Stomach smooth muscle (tissue), 2 donors: ENCODE data around the gene TGFBR3.

Experiments
- H3K27ac ChIP-seq: one replicate; pipeline ENCODE4 v1.7.0; 2013; ENCODE audit warnings: mild to moderate bottlenecking, low read length, inconsistent platforms
- H3K27me3 ChIP-seq, 2 donors: one replicate each; pipeline ENCODE4 v1.7.0; 2013; ENCODE audit warnings: low read length in 2 of 2; ENCODE audit not compliant: insufficient read depth in 2 of 2, control insufficient read depth in 1 of 2
- H3K36me3 ChIP-seq, 2 donors: one replicate each; pipeline ENCODE4 v1.7.0; 2013; ENCODE audit warnings: low read length in 2 of 2; ENCODE audit not compliant: control insufficient read depth in 2 of 2, insufficient read depth in 2 of 2
- H3K4me1 ChIP-seq: one replicate; pipeline ENCODE4 v1.7.0; 2013; ENCODE audit warnings: low read length; ENCODE audit not compliant: control insufficient read depth, insufficient read depth
- H3K4me3 ChIP-seq, 2 donors: one replicate each; pipeline ENCODE4 v1.7.0; 2013; ENCODE audit warnings: low read length in 2 of 2
- H3K9ac ChIP-seq, 2 donors: one replicate each; pipeline ENCODE4 v1.7.0; 2013; ENCODE audit warnings: low read length in 2 of 2, mild to moderate bottlenecking in 1 of 2
- H3K9me3 ChIP-seq, 2 donors: one replicate each; pipeline ENCODE4 v1.7.0; 2013; ENCODE audit warnings: low read length in 2 of 2; ENCODE audit not compliant: control insufficient read depth in 2 of 2
- donor health status: healthy.
- donor health status: Pancreatic carcinoma.

Gene TGFBR3

DNA sequence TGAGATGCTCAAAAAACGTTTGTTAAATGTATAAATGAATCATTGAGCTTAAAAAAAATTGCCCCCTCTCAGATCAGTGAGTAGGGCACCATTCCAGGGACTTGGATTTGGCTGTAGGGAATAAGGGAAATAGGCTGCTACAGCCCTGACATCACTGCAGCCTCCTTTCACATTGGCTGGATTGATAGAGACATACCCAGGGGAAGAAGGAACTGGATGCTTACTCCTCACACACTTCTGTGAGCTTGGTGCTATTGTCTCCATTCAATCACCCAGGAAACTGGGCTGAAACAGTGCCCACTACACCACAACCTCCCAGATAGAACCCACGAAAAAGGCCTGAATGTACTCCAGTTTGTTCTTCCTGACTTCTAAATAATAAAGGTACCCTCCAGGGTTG lies 87.2 kb downstream of the TGFBR3 start:
- no peaks in the 10 kb centered on the region for H3K9me3 ChIP-seq
- H3K27ac ChIP-seq = peak overlapping the region; percentile 46
- H3K9ac ChIP-seq = no peak overlapping the region

DNA sequence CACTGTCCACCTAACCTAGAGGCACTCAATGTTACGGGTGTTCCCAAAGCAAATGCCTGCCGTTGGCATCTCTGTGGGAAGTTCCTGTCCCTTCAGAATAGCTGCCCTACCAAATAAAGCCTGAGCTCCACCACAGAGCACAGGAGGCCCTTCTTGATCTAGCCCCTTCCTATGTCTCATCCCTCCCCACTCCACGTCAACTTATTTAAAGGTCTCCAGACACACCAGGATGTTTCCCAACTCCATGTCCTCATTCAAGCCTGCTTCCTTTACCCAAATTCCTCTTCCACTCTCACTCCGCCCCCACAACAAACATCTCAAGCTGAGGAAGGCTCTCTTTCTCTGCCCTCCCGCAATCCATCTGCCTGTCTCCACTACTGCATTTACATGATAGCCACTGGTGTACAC lies 87.7 kb downstream of the TGFBR3 start:
- H3K27me3 ChIP-seq = no peaks in the 10 kb centered on the region
- no peak overlapping the region for H3K9ac ChIP-seq
- H3K27ac ChIP-seq = no peak overlapping the region
- peaks cover 36% of the 10 kb centered on the region for H3K4me1 ChIP-seq
- H3K36me3 ChIP-seq = no peaks in the 10 kb centered on the region
- H3K9me3 ChIP-seq = no peaks in the 10 kb centered on the region
- H3K4me3 ChIP-seq = no peak overlapping the region

More for the DNA sequence above, 87.2 kb downstream of the TGFBR3 start:
- H3K4me1 ChIP-seq = peaks cover 41% of the 10 kb centered on the region
- no peaks in the 10 kb centered on the region for H3K36me3 ChIP-seq
- no peak overlapping the region for H3K4me3 ChIP-seq
- no peaks in the 10 kb centered on the region for H3K27me3 ChIP-seq

DNA sequence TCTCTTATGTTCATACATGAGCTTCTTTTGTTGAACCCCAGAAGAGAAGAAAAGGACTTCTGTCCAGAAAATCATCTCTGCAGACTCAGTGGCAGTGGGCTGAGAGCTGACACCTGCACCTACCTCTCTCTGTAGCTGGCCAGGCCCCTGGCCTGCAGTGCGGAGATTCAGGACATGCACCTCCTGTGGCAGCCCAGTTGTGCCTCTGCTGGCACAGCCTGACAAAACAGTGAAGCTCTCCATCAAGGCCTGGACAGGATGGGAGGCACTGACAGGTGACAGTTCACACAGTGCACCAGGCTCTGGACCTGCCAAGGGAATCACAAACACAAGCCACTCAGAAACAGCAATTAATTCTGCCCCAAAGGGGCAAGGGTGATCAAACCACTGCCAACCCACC lies 88.8 kb downstream of the TGFBR3 start:
- H3K4me1 ChIP-seq = peaks cover 40% of the 10 kb centered on the region
- H3K9me3 ChIP-seq = no peaks in the 10 kb centered on the region
- H3K36me3 ChIP-seq = no peaks in the 10 kb centered on the region
- no peaks in the 10 kb centered on the region for H3K27me3 ChIP-seq
- H3K4me3 ChIP-seq = no peak overlapping the region
- H3K9ac ChIP-seq = no peak overlapping the region
- H3K27ac ChIP-seq = peak overlapping the region; percentile 37

DNA sequence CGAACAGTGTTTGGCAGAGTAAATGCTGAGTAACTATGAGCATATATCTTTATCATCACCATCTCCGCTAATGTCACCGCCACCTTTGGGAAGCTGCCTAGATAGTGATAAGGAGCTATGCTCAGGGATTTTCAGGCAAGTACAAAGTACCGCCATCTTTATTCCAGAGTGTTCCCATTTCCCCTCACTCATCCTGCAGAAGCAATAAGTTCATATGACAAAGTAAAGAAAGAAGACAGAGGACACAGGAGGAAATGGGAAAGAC lies 89.6 kb downstream of the TGFBR3 start:
- no peaks in the 10 kb centered on the region for H3K27me3 ChIP-seq
- no peak overlapping the region for H3K27ac ChIP-seq
- H3K4me1 ChIP-seq = peaks cover 48% of the 10 kb centered on the region
- H3K9me3 ChIP-seq = no peaks in the 10 kb centered on the region
- no peaks in the 10 kb centered on the region for H3K36me3 ChIP-seq
- H3K9ac ChIP-seq = no peak overlapping the region
- no peak overlapping the region for H3K4me3 ChIP-seq

DNA sequence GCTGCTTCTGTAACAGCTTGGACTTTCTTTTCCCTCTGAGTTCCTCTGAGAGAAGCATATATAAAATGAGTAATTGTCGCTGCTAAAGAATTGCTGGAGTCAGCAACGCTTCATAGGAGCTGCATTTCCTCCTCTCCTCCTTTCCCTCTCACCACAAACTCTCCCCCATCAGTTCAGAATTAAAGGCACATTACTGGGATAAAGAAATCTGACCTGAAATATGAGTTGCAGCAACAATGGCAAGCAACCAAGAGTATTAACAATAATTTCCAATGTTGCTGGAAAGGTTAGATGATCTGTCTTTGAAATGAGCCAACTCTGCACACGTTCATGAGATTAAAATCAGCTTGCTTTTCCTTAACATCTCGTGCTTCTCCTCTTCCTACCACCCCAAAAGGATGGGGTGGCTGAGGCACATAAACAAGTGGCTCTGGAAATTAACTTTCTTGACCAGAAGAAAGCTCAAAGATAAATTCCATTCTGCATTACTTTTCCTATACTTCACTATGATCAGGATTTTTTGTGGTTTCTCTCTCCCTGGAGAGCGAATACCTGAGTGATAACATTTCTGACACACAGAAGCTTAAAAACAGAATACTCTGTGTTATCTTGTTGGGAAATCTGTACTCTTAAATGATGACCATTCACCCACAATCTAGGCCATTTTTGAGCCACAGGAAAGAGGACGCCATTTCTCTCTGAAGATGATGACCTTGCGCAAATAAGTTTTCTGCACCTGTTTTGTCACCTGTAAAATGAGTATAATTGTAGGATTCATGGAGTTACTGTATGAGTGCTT lies 90.2 kb downstream of the TGFBR3 start:
- Histone ChIP-seq H3K9ac (peak overlapping the region in 1 of 2 donors; percentile 1), H3K27ac (peak overlapping the region; percentile 66), H3K4me3 (peak overlapping the region; percentile 0 to 1), H3K9me3 (no peaks in the 10 kb centered on the region), H3K27me3 (no peaks in the 10 kb centered on the region), H3K36me3 (no peaks in the 10 kb centered on the region), H3K4me1 (peaks cover 53% of the 10 kb centered on the region)

DNA sequence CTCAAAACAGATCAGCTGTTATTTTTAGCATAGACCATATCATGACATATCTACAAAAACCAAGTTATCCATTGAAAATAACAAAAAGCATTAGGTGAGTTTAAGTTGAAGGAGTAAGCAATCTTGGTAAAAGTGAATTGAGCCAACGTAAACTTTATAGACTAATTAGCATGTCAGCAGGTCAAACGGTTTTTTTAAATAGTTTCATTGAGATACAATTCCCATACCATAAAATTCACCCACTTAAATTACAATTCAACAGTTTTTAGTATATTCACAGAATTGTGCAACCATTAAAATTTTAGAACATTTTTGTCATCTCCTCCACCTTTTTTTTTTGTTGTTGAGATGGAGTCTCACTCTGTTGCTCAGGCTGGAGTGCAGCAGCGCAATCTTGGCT lies 92.1 kb downstream of the TGFBR3 start:
- no peaks in the 10 kb centered on the region for H3K27me3 ChIP-seq
- H3K4me1 ChIP-seq = peaks cover 58% of the 10 kb centered on the region
- no peaks in the 10 kb centered on the region for H3K9me3 ChIP-seq
- no peak overlapping the region for H3K27ac ChIP-seq
- H3K36me3 ChIP-seq = no peaks in the 10 kb centered on the region
- H3K4me3 ChIP-seq = no peak overlapping the region
- no peak overlapping the region for H3K9ac ChIP-seq

DNA sequence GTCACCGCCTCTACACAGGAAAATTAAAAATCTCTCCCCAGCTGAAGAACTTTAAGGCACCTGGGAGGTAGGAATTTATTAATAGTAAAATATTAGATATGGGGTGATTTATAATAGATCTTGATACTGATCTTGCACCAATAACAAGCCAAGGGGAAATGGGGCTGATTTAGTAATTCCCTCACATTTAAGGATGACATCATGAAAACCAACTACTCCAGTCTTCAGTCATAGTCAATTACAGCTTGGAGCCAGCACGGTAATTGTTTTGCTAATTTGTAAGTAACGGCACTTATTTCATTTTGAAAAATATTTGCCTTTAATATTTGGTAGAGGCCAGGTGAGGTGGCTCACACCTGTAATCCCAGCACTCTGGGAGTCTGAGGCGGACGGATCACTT lies 92.8 kb downstream of the TGFBR3 start:
- H3K4me1 ChIP-seq = peaks cover 53% of the 10 kb centered on the region
- H3K9ac ChIP-seq = no peak overlapping the region

DNA sequence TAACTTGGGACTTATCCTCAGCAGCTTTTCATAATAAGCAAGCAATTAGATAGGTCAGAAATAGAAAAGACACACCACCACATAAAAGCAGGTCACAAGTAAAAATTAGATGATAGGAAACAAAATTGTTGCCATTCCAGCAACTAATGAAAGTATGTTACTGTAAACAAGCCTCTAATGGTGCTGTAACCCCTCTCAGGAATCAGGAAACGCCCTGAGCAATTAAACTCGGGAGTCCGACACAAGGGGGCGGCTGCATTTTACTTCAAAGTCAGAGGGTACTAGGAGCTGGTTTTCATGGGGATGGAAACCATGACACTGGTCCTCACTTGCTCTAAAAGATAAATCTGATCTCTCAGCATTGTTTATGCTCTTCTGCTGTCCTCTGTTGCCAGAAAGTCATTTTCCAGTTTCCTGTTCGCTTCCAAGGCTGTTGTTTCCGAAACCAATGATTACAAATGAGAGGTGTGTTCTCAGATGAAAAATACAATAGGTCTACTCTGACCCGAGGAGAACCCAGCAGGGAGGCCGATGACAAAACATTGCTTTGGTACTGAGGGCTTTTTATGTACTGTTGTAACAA lies 93.4 kb downstream of the TGFBR3 start:
- peaks cover 55% of the 10 kb centered on the region for H3K4me1 ChIP-seq
- no peaks in the 10 kb centered on the region for H3K27me3 ChIP-seq
- no peaks in the 10 kb centered on the region for H3K9me3 ChIP-seq

More for the DNA sequence above, 92.8 kb downstream of the TGFBR3 start:
- Histone ChIP-seq H3K36me3 (no peaks in the 10 kb centered on the region), H3K27me3 (no peaks in the 10 kb centered on the region), H3K27ac (no peak overlapping the region), H3K4me3 (no peak overlapping the region), H3K9me3 (no peaks in the 10 kb centered on the region)

DNA sequence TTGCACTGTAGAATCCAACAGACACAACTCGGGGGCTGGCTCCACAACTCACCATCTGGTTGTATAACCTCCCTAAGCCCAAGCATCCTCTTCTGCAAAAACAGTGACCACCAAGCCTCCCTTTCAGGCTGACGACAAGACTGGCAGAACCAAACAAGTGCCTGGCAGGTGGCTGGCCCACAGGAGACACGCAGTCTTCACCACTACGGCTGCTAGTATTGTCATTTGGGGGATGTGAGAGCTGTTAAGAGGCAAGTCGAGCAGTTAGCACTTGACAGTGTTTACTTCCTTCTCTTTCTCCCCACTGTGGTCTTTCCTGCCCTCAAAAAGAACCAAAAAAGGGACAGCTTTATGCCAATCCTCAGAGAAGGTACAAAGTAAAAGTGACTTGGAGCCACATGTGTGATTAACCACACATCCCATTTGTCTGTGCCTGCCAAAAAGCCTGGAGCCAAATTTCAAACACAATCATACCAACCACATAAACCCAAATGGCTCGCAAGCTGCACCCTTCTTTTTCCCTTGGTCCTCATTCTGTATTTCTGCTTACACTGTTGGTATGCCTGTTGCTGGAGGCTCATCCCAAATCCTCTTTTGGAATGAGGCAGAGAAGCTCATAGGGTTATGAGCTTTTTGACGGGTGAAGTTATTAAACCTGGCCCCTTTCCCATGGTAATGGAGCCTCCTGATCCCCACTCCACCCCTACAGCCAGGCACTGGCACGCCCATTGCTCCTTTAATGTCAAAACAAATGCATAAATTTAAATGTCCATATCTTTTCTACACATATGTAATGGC lies 94.1 kb downstream of the TGFBR3 start:
- Histone ChIP-seq H3K4me1 (peaks cover 51% of the 10 kb centered on the region), H3K9me3 (no peaks in the 10 kb centered on the region), H3K27me3 (no peaks in the 10 kb centered on the region), H3K27ac (peak overlapping the region; percentile 58), H3K9ac (peak overlapping the region in 1 of 2 donors; percentile 5), H3K4me3 (peak overlapping the region; percentile 9 to 35), H3K36me3 (no peaks in the 10 kb centered on the region)

More for the DNA sequence above, 93.4 kb downstream of the TGFBR3 start:
- Histone ChIP-seq H3K4me3 (peak overlapping the region; percentile 9 to 35), H3K9ac (no peak overlapping the region), H3K36me3 (no peaks in the 10 kb centered on the region), H3K27ac (peak overlapping the region; percentile 58)

DNA sequence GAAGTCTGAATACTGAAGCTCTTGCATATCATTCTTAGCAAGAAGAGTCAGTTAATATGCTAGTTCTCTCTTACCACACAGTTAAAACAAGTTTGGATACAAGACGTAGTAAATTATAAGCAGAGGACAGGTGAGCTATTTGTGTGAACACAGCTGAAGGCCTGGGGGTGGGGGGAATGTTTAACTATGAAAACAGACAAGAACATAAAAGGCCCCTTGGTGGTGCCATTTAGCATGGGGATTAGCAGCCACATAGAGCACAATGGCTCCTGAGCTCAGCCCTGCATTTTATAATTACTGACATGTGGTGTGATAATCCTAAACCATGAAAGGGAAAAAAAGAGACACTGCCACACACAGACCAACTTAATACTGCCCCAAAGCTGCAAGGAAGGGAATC lies 94.8 kb downstream of the TGFBR3 start:
- peak overlapping the region; percentile 58 for H3K27ac ChIP-seq

More for the DNA sequence above, 94.8 kb downstream of the TGFBR3 start:
- H3K9ac ChIP-seq = no peak overlapping the region
- H3K27me3 ChIP-seq = no peaks in the 10 kb centered on the region
- peaks cover 51% of the 10 kb centered on the region for H3K4me1 ChIP-seq
- H3K36me3 ChIP-seq = no peaks in the 10 kb centered on the region
- H3K4me3 ChIP-seq = no peak overlapping the region
- no peaks in the 10 kb centered on the region for H3K9me3 ChIP-seq
